SJCRH30 (cell line): ENCODE results near the gene CCDC194. TPM values are rescaled to one million over a fixed set of nuclear protein-coding genes. Genes with fewer than 3 reads are reported as not detected.

ENCODE experiments used
- DNase-seq, 2 experiments: peaks; one replicate each; pipeline ENCODE4 v3.0.0-alpha.2; 2015 to 2020
- H3K27ac ChIP-seq: fragments of 250-450 bp; sonication (Bioruptor Pico); 2 replicates; pipeline ENCODE4 v1.5.1; 2020; ENCODE audit warnings: mild to moderate bottlenecking, moderate library complexity
- H3K27me3 ChIP-seq: fragments of 250-450 bp; sonication (Bioruptor Pico); 2 replicates; pipeline ENCODE4 v1.5.1; 2020; ENCODE audit warnings: mild to moderate bottlenecking, moderate library complexity
- H3K36me3 ChIP-seq: fragments of 250-450 bp; sonication (Bioruptor Pico); 2 replicates; pipeline ENCODE4 v1.5.1; 2020; ENCODE audit warnings: mild to moderate bottlenecking, moderate library complexity
- H3K4me1 ChIP-seq: fragments of 250-450 bp; sonication (Bioruptor Pico); 2 replicates; pipeline ENCODE4 v1.5.1; 2020; ENCODE audit warnings: mild to moderate bottlenecking, moderate library complexity
- H3K4me3 ChIP-seq: fragments of 250-450 bp; sonication (Bioruptor Pico); 2 replicates; pipeline ENCODE4 v1.5.1; 2020; ENCODE audit warnings: mild to moderate bottlenecking, moderate library complexity
- H3K9me3 ChIP-seq: fragments of 250-450 bp; sonication (Bioruptor Pico); replicated peaks from 2 replicates; pipeline ENCODE4 v1.5.1; 2020; ENCODE audit warnings: mild to moderate bottlenecking, moderate library complexity
- total RNA-seq: library from RNA; depleted of rRNA; stranded (reverse); fragments of >200 nt; shearing (Covaris generic); gene quantifications from 2 replicates; pipeline ENCODE4 v1.2.3, GENCODE V29; 2014

Gene CCDC194
- total RNA-seq, 1 experiment from 2014 or later: not detected

DNA sequence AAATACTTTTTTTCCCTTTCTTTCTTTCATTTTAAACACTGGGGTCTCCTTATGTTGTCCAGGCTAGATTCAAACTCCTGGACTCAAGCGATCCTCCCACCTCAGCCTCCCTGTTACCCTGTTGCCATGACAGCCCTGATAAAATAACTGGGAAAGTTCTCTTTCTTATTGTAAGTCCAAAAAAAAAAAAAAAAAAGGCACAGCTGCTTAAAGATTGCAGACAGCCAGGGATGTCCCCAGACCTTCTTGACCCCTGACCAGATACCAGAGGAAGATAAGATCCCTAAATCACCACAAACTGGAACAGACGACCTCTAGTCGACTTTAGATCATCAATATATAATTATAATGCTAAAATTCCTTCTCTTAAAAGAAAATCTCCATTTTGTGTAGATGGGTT lies 24.7 kb upstream of the CCDC194 start:
- Histone ChIP-seq H3K9me3 (no peaks in the 10 kb centered on the region), H3K4me1 (peaks cover 5% of the 10 kb centered on the region), H3K36me3 (no peaks in the 10 kb centered on the region), H3K27ac (peak overlapping the region; percentile 39; the same call in 1 of the 2 replicates), H3K27me3 (no peaks in the 10 kb centered on the region), H3K4me3 (peak overlapping the region; percentile 68; the same call in 1 of the 2 replicates)
- DNase-seq: peak in 1 of 2 experiments; percentile 27

DNA sequence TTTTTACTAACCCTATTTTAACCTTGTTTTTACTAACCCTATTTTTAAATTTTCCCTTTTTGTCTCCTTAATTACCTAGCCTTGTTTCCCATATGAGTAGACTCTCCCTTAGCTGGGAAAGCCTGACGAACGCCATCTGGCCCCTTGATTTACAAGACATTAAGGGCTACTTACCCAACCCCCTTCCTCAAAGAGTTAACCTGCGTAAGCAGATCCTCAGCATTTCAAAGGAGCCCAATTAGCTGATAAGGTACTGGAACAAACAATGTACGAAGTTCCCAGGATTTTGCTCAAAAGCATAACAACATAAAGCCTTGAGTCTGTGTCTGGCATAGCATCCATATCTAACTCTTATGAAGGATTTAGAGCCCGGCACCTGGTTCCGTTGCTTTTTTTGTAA lies 21.1 kb upstream of the CCDC194 start:
- Histone ChIP-seq H3K9me3 (no peaks in the 10 kb centered on the region), H3K27me3 (no peaks in the 10 kb centered on the region), H3K36me3 (no peaks in the 10 kb centered on the region), H3K4me1 (peaks cover 21% of the 10 kb centered on the region), H3K27ac (no peak overlapping the region), H3K4me3 (no peak overlapping the region)
- DNase-seq: no peak

DNA sequence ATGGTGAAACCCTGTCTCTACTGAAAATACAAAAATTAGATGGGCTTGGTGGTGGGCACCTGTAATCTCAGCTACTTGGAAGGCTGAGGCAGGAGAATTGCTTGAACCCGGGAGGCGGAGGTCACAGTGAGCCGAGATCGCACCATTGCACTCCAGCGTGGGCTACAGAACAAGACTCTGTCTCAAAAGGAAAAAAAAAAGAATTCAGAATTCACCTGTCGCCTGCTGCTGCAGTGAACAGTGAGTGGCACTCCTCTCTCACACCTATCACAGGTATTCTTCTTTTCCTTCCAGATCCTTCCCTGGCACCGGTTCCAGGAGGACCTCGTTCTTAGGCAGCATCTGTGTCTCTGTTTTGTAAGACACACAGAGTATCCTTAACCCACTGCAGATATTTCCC lies 20.1 kb upstream of the CCDC194 start:
- Histone ChIP-seq H3K4me1 (peaks cover 19% of the 10 kb centered on the region), H3K27me3 (no peaks in the 10 kb centered on the region), H3K36me3 (no peaks in the 10 kb centered on the region), H3K27ac (no peak overlapping the region), H3K9me3 (no peaks in the 10 kb centered on the region), H3K4me3 (no peak overlapping the region)
- no peak for DNase-seq

DNA sequence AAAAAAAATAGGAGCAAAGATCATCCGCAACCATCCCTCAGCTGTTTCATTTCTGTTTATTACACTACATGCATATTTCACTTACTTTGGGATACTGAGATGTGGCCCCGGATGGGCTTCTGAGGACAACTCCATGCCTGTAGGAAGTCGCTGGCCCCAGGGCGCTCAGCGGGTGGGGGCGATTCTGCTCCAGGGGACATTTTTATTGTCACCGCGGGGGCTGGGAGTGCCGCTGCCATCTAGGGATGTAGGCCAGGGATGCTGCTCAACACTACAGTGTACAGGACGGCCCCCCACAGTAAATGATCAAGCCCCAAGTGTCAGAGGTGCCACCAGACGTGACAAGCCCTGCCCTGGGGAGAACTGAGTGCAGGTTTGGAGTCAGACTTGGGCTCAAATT lies 17.8 kb upstream of the CCDC194 start:
- no peak for DNase-seq

DNA sequence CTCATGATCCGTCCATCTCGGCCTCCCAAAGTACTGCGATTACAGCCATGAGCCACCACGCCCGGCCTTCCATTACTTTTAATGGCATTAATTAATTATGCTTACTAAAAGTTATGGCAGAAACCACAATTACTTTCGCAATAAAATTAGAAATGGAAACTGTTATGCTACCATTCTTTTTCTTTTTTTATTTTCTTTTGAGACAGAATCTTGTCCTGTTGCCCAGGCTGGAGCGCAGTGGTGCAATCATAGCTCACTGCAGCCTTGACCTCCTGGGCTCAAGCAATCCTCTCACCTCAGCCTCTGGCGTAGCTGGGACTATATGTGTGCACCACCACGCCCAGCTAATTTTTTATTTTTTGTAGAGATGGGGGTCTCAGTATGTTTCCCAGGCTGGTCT lies 16.0 kb upstream of the CCDC194 start:
- no peak for DNase-seq
- no peak overlapping the region for H3K4me3 ChIP-seq
- no peaks in the 10 kb centered on the region for H3K36me3 ChIP-seq
- H3K9me3 ChIP-seq: no peaks in the 10 kb centered on the region
- H3K27me3 ChIP-seq: no peaks in the 10 kb centered on the region
- H3K4me1 ChIP-seq: peaks cover 38% of the 10 kb centered on the region
- H3K27ac ChIP-seq: no peak overlapping the region

More for the DNA sequence above, 17.8 kb upstream of the CCDC194 start:
- Histone ChIP-seq H3K9me3 (no peaks in the 10 kb centered on the region), H3K4me1 (peaks cover 22% of the 10 kb centered on the region), H3K36me3 (no peaks in the 10 kb centered on the region), H3K4me3 (no peak overlapping the region), H3K27ac (no peak overlapping the region), H3K27me3 (no peaks in the 10 kb centered on the region)

DNA sequence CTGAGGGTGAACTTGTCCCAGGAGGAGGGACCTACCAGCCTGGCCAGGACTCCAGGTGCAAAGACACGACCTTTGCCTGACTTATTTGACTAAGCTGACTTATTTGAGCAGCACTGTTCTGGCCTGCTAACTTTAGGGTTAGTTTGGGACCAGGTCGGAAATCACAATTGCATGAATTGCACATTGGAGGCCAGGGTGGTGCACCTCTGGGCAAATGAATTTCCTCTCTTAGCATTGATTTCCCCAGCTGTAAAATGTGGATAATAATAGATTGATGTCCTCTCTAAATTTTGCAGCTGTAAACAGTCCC lies 12.8 kb upstream of the CCDC194 start:
- Histone ChIP-seq H3K36me3 (no peaks in the 10 kb centered on the region), H3K4me1 (peaks cover 26% of the 10 kb centered on the region), H3K27me3 (no peaks in the 10 kb centered on the region), H3K27ac (no peak overlapping the region; the same call in 1 of the 2 replicates), H3K4me3 (peak overlapping the region; percentile 20; the same call in 1 of the 2 replicates), H3K9me3 (no peaks in the 10 kb centered on the region)
- no peak for DNase-seq

DNA sequence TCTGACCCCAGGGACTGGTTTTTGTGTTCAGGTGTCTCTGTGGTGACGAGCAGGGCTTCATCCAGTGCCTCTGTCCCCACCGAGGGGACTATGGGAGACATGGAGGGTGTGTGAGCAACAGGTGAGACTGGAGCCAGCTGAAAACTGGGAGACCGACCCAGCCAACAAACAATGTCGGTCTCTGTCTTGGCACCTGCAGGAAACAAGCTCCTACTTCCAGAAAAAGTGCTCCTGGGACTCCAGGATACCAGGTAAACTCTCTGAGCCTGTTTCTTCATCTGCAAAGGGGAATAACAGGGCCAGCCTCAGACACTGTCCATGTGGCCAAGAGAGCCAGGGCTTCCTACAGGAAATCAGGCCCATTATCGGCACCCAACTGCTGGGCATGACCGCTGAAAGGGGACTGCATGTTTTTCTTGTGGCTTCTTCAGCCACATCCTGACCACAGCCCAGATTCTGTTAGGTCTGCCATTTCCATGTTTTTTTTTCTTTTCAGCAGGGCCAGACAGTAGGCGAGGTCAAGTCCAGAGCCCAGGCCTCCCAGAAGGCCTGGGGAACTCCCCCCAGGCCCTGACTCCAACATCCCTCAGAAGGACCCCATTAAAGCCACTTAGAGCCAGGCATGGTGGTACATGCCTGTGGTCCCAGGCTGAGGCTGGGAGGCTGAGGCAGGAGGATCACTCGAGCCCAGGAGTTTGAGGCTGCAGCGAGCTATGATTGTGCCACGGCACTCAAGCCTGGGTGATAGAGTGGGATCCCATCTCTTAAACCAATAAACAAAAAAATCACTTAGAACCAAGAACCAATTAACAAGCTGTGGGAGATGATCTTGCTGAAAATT lies 12.3 kb upstream of the CCDC194 start:
- peaks cover 24% of the 10 kb centered on the region for H3K4me1 ChIP-seq
- peak; percentile 73 to 80 for DNase-seq
- no peaks in the 10 kb centered on the region for H3K27me3 ChIP-seq
- H3K36me3 ChIP-seq: no peaks in the 10 kb centered on the region
- no peaks in the 10 kb centered on the region for H3K9me3 ChIP-seq
- peak overlapping the region; percentile 7; the same call in 1 of the 2 replicates for H3K27ac ChIP-seq
- H3K4me3 ChIP-seq: no peak overlapping the region

DNA sequence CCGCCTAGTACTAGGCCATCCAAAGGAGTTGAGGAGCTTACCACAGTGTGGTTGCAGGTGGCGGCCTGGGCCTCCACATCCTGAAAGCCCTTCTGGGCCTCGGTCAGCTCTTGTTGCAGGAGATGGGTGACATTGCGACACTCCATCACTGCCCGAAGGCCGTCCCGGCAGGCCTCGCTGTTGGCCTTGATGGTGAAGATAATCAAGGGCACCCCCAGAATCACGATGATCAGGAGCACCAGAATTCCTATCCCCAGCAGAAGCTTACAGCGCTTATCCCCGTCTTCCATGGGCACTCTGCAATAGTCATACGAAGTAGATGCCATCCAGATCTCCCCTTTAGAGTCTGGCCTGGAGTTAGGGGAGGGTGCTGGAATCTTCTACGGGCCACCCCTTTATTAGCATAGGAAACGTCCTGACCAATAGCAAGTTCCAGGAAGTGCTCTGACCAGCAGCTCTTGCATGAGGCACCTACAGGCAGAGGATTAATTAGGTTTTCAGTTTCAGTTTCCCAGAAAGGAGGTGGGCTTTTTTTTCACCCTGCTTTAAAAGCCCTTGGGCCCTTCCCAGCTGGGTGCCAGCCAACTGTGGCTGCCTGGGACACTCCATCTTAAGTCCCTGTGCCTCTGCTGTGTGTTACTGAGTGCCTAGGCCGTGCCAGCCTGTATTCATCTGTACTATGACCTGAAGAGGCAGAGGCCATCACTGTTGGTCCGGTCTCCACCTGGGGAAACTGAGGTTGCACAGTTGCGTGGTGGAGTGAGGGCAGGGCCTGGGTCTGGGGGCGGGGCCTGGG lies 11.5 kb upstream of the CCDC194 start, which contains the start of gene BST2:
Gene BST2, minus strand, starts transcription at position 381 of the 796 bp plus-strand sequence. Its CDS starts 55 bp downstream, at position 326.
- DNase-seq: peak; percentile 65 to 85

DNA sequence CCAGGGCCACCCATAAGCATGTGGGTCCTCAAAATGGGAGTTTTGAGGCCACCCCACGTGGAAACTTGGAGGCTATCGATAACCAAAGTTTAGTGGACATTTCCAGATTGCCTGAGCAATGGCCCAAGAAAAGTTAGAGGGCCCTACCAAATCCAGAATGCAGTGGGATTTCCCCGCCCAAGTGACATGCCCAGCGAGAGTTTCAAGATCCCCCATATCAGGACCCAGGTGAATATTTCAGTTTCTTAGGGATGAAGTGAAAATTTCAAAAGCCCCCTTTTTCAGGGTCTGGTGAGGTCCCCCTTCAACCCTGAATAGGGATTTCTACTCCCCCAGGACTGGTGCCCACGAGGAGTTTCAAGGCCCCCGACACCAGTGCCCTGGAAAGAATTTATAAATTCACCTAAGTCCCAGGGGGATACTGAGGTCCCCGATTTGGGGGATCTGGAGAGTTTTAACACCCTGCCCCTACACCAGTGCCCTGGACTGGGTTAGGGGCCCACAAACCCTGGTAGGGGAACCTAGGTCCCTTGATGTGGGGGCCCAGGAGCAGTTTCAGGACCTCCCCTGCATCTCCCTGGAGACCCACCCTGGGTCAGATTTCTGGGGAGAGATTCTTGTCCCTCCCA lies 10.7 kb upstream of the CCDC194 start:
- peaks cover 24% of the 10 kb centered on the region for H3K4me1 ChIP-seq
- no peaks in the 10 kb centered on the region for H3K9me3 ChIP-seq
- H3K27ac ChIP-seq: no peak overlapping the region; the same call in 1 of the 2 replicates
- DNase-seq: no peak
- peak overlapping the region; percentile 46 for H3K4me3 ChIP-seq
- H3K27me3 ChIP-seq: no peaks in the 10 kb centered on the region
- no peaks in the 10 kb centered on the region for H3K36me3 ChIP-seq

More for the DNA sequence above, 11.5 kb upstream of the CCDC194 start, which contains the start of gene BST2:
- Histone ChIP-seq H3K4me3 (peak within 1 kb of the TSS; percentile 46), H3K4me1 (peaks cover 24% of the 10 kb centered on the region), H3K36me3 (no peaks in the 10 kb centered on the region), H3K27me3 (no peaks in the 10 kb centered on the region), H3K27ac (peak within 1 kb of the TSS; percentile 20; the same call in 1 of the 2 replicates), H3K9me3 (no peaks in the 10 kb centered on the region)

DNA sequence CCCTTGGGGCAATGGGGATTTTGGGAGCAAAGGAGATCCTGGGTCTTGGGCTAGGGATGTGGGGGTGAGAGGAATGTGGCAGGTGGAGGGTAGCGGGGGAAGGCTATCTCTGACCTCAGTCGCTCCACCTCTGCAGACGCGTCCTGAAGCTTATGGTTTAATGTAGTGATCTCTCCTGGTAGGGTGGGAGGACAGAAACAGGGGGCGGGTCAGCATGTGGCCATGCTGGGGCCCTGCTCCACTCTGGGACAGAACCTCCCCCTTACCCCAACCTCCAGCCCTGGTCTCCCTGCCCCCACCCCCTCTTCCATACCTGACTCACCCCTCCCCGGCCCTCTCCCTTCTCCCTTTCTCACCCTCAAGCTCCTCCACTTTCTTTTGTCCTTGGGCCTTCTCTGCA lies 10.0 kb upstream of the CCDC194 start:
- Histone ChIP-seq H3K4me1 (peaks cover 24% of the 10 kb centered on the region), H3K27ac (no peak overlapping the region), H3K9me3 (no peaks in the 10 kb centered on the region), H3K36me3 (no peaks in the 10 kb centered on the region), H3K27me3 (no peaks in the 10 kb centered on the region), H3K4me3 (no peak overlapping the region)
- DNase-seq: no peak

DNA sequence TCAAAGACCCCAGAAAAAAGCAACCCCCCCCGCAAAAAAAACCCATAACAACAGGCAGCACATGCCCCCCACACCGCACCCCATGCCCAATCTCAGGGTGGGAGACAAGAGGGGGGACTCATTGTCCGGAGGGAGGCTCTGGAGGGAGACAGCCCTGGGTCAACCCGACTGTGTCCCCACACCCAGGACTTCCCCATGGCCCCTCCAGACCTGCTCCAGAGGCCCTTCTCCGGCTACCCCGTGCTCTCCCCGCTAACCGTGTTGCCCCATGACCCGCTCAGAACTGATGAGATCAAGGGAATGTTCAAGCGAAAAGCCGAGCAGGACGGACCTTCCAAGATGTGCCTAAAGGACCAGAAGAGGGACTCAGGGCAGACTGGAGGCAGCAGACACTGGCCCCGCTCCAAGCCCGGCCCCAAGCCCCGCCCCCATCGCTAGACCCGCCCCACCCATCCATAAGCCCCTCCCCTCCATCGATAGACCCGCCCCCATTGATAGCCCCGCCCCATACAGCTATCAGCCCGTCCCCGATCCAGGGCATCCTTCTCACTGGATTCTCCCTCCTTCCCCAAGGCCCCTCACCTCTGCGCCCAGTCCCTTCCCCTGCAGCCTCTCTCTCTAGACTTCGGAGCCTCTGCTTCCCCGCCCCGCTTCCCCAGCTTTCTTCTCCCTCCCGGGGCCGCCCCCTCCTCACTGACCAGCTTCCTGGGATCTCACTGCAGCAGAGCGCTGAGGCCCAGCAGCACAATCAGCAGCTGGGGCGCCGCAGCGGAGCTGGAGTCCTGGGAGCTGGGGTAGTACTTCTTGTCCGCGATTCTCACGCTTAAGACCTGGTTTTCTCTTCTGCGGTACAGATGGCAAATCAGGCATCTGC lies 9.2 kb upstream of the CCDC194 start:
- peaks cover 24% of the 10 kb centered on the region for H3K4me1 ChIP-seq
- DNase-seq: peak in 1 of 2 experiments; percentile 47
- no peaks in the 10 kb centered on the region for H3K36me3 ChIP-seq
- no peaks in the 10 kb centered on the region for H3K9me3 ChIP-seq
- no peak overlapping the region for H3K4me3 ChIP-seq
- no peaks in the 10 kb centered on the region for H3K27me3 ChIP-seq
- no peak overlapping the region for H3K27ac ChIP-seq

DNA sequence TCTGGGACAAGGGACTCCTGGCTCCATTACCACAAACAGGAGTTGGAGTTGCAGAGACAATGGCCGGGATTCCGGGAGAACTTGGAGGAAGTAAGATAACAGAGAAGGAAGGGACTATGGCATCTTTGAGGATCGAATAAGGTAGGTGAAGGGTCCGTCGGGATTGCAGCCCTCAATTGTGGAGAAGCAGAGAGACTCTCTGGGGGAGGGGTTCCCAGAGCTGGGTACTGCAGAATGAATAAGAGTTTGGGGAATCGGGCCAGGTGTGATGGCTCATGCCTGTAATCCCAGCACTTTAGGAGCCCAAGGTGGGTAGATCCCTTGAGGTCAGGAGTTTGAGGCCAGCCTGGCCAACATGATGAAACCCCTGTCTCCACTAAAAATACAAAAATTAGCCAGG lies 7.6 kb upstream of the CCDC194 start:
- no peak overlapping the region for H3K27ac ChIP-seq
- no peak for DNase-seq
- peaks cover 17% of the 10 kb centered on the region for H3K4me1 ChIP-seq
- H3K36me3 ChIP-seq: no peaks in the 10 kb centered on the region
- no peaks in the 10 kb centered on the region for H3K27me3 ChIP-seq
- no peak overlapping the region for H3K4me3 ChIP-seq
- H3K9me3 ChIP-seq: no peaks in the 10 kb centered on the region

DNA sequence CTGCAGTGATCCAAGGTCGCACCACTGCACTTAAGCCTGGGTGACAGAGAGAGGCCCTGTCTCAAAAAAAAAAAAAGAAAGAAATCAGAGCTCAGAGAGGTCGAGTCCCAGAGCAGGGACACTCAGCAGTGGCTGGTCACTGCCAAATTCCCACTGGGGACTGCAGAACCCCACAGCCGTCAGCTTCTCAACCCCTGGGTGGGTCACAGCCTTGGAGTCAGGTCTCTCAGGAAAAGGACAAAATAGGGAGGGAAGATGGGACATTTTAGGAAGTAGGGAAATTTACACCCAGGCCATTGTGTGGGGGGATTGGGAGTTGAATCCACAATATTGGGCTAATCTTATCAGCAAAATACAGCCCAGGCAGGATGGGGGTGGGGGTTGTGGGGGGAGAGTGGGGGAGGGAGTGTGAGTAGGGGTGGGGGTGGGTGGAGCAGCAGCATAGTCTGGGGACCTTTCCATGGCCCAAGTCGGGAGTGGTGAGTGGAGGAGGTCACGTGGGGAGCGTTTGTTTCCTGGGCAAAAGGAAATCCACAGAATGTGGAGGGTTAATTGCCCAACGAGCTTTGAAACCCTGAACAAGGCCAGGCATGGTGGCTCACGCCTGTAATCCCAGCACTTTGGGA lies 5.0 kb upstream of the CCDC194 start:
- Histone ChIP-seq H3K27ac (no peak overlapping the region), H3K4me3 (no peak overlapping the region), H3K36me3 (no peaks in the 10 kb centered on the region), H3K9me3 (no peaks in the 10 kb centered on the region), H3K27me3 (no peaks in the 10 kb centered on the region), H3K4me1 (no peaks in the 10 kb centered on the region)
- no peak for DNase-seq
